K562 (cell line): ENCODE data around the gene CD38. TPM values are rescaled to one million over a fixed set of nuclear protein-coding genes. Genes with fewer than 3 reads are reported as not detected.

Experiments
- ATAC-seq: fragments of 200-7000 bp; cut with Tn5 transposase; 3 replicates; pipeline ENCODE4 v1.9.1; 2020; ENCODE audit warnings: moderate library complexity
- BruUV-seq: library from RNA; stranded (reverse); fragments of 400-500 nt; replicated peaks from 2 replicates; lab custom pipeline; 2021; lab: Mats Ljungman, UMichigan
- CTCF ChIA-PET: fragments of 300-600 bp; formaldehyde crosslinking; extraction: SDS; loops from one replicate; lab custom pipeline; 2021; ENCODE audit warnings: low intra/inter-chr PET ratio; lab: Yijun Ruan, JAX
- POLR2A ChIA-PET: fragments of 300-600, 350-650 bp; sonication (Branson Sonifier 250); formaldehyde crosslinking; extraction: SDS; loops from one replicate; lab custom pipeline; 2021; ENCODE audit warnings: antibody characterized with exemption, inconsistent platforms; lab: Yijun Ruan, JAX
- DNase-seq, 4 experiments: peaks; one replicate each; pipeline versions ENCODE4 v3.0.0 to v3.0.0-alpha.2; 2011 to 2018; ENCODE audit warnings: low spot score in 3 of 4, mixed read lengths in 3 of 4; ENCODE audit errors: extremely low read depth in 1 of 4
- FAIRE-seq: peaks from 2 replicates; lab custom pipeline; 2011; peaks lifted over from hg19 to GRCh38; lab: Jason Lieb, UNC
- H2AFZ ChIP-seq: 2 replicates; pipeline ENCODE4 v1.6.0; 2011; ENCODE audit warnings: low read depth, low read length, control low read depth, inconsistent platforms
- H3K27ac ChIP-seq: fragments of 200-600 bp; 3 replicates; pipeline ENCODE4 v1.8.0; 2011; ENCODE audit warnings: low read depth, mild to moderate bottlenecking, control low read depth, inconsistent platforms, low read length, moderate library complexity, mixed read lengths; ENCODE audit errors: extremely low read depth
- H3K27me3 ChIP-seq, 2 experiments: fragments of 300-600 bp in 1 of 2; 2 replicates in 1 of 2; 3 replicates in 1 of 2; pipeline versions ENCODE4 v1.6.0 to v1.8.0; 2011; ENCODE audit warnings: inconsistent platforms in 2 of 2, low read length in 2 of 2, mild to moderate bottlenecking in 1 of 2, mixed read lengths in 1 of 2, moderate library complexity in 1 of 2; ENCODE audit not compliant: control insufficient read depth in 2 of 2, insufficient read depth in 2 of 2
- H3K36me3 ChIP-seq: fragments of 300-600 bp; 3 replicates; pipeline ENCODE4 v1.8.0; 2011; ENCODE audit warnings: mild to moderate bottlenecking, low read length, inconsistent platforms; ENCODE audit not compliant: control insufficient read depth, insufficient read depth
- H3K4me1 ChIP-seq, 2 experiments: fragments of 200-600 bp in 1 of 2; replicated peaks in 1 of 2; 2 replicates in 1 of 2; 3 replicates in 1 of 2; pipeline versions ENCODE4 v1.5.1 to v1.8.0; 2011; ENCODE audit warnings: inconsistent platforms in 2 of 2, low read length in 2 of 2, mild to moderate bottlenecking in 1 of 2, mixed read lengths in 1 of 2, moderate library complexity in 1 of 2; ENCODE audit not compliant: control insufficient read depth in 2 of 2, insufficient read depth in 2 of 2
- H3K4me2 ChIP-seq: 2 replicates; pipeline ENCODE4 v1.6.1; 2011; ENCODE audit warnings: low read length, control low read depth, inconsistent platforms, mixed read lengths; ENCODE audit not compliant: insufficient read depth
- H3K4me3 ChIP-seq: fragments of 200-600 bp; sonication (generic), shearing (Covaris generic); 2 replicates; pipeline ENCODE4 v1.5.1; 2016; ENCODE audit warnings: control low read depth, inconsistent platforms
- H3K79me2 ChIP-seq: fragments of 200-600 bp; 3 replicates; pipeline ENCODE4 v1.8.0; 2011; ENCODE audit warnings: low read length, inconsistent platforms; ENCODE audit not compliant: control insufficient read depth, insufficient read depth
- H3K9ac ChIP-seq, 2 experiments: 2 replicates each; pipeline versions ENCODE4 v1.6.0 to v1.6.1; 2011; ENCODE audit warnings: low read depth in 2 of 2, low read length in 2 of 2, control low read depth in 1 of 2, inconsistent platforms in 1 of 2, mild to moderate bottlenecking in 1 of 2, mixed read lengths in 1 of 2; ENCODE audit not compliant: insufficient read depth in 1 of 2
- H3K9me1 ChIP-seq: one replicate; pipeline ENCODE4 v1.6.0; 2011; ENCODE audit warnings: inconsistent platforms, mild to moderate bottlenecking, low read length, moderate library complexity; ENCODE audit not compliant: control insufficient read depth, insufficient read depth
- H3K9me3 ChIP-seq: replicated peaks from 2 replicates; pipeline ENCODE4 v1.5.1; 2011; ENCODE audit warnings: low read depth, low read length, inconsistent platforms; ENCODE audit not compliant: control insufficient read depth, insufficient read depth
- H4K20me1 ChIP-seq: replicated peaks from 2 replicates; pipeline ENCODE4 v1.6.1; 2011; ENCODE audit warnings: low read length, inconsistent platforms, mixed read lengths; ENCODE audit not compliant: control insufficient read depth, insufficient read depth
- NR4A1 ChIP-seq, 2 experiments: fragments of 250-450 bp in 1 of 2; fragments of 450-650 bp in 1 of 2; sonication (Bioruptor Pico) in 1 of 2; IDR thresholded peaks; 2 replicates each; pipeline versions ENCODE4 v1.4.0 to v1.6.1; 2016 to 2020; ENCODE audit warnings: mild to moderate bottlenecking in 2 of 2, missing compliant biosample characterization in 1 of 2, missing genetic modification characterization in 1 of 2, moderate library complexity in 1 of 2
- SIN3A ChIP-seq, 2 experiments: fragments of 150-350 bp in 1 of 2; IDR thresholded peaks; 2 replicates each; pipeline ENCODE4 v1.6.1; 2011 to 2016; ENCODE audit warnings: borderline replicate concordance in 2 of 2, low read depth in 2 of 2, low read length in 2 of 2, mild to moderate bottlenecking in 2 of 2, moderate library complexity in 2 of 2; ENCODE audit not compliant: control insufficient read depth in 1 of 2
- TRIM25 ChIP-seq: fragments of 450-650 bp; IDR thresholded peaks from 2 replicates; pipeline ENCODE4 v1.7.0; 2016; ENCODE audit warnings: borderline replicate concordance
- ZNF311 ChIP-seq: fragments of 250-450 bp; sonication (Bioruptor Pico); IDR thresholded peaks from 2 replicates; pipeline ENCODE4 v1.4.0; 2020; ENCODE audit warnings: mild to moderate bottlenecking, moderate library complexity
- WGBS: fragments of 100-300 bp; shearing (Covaris generic); methylation state at CpG from one replicate; pipeline ENCODE4 v1.1.6; 2016; ENCODE audit warnings: low coverage, mixed read lengths; ENCODE audit not compliant: insufficient coverage; ENCODE audit errors: missing lambda C conversion rate; 5-methylcytosine and 5-hydroxymethylcytosine counted together
- in situ Hi-C: fragments of 300-500 bp; cut with MboI; formaldehyde crosslinking; loops from 4 replicates; pipeline ENCODE4 v1.15.0; 2018; ENCODE audit warnings: inconsistent platforms, mixed read lengths
- intact Hi-C: fragments of 100-400 bp; cut with micrococcal nuclease; formaldehyde crosslinking; loops from 2 replicates; pipeline ENCODE4 v1.14.2; 2022
- polyA plus RNA-seq, 8 experiments: library from polyadenylated mRNA; depleted of rRNA in 4 of 8; stranded (reverse) in 5 of 8; unstranded in 3 of 8; fragments of >200 nt; fragmentation: Nextera tagmentation in 2 of 8; fragmentation: Illumina TruSeq in 1 of 8; extraction: Ambion mirVana in 2 of 8; extraction: Trizol in 1 of 8; gene quantifications; 2 replicates each; pipeline versions ENCODE4 v1.2.1 to v1.2.3, GENCODE V29; 2011 to 2014; ENCODE audit warnings: inconsistent platforms in 1 of 8, missing spikeins in 1 of 8
- total RNA-seq, 7 experiments: library from RNA; depleted of rRNA in 6 of 7; stranded (reverse); fragments of >200 nt in 6 of 7; fragmentation: Illumina TruSeq in 2 of 7; extraction: Trizol in 2 of 7; gene quantifications; 2 replicates each; pipeline versions ENCODE4 v1.2.1 to v1.2.3, GENCODE V29; 2011 to 2021; ENCODE audit warnings: low replicate concordance in 1 of 7
- TF ChIP-seq, protein P1 (sequence below): sonication (generic); formaldehyde crosslinking; IDR thresholded peaks from 2 replicates; pipeline ENCODE4 v1.8.0; 2023; ENCODE audit warnings: mild to moderate bottlenecking, missing genetic modification reagents

The CD38 gene
- total and polyA plus RNA-seq, 9 of the 15 experiments (the other 6 are each of a cell fraction or from before 2014, with no cell fraction given) = 0.04 to 0.06 (median 0.04) TPM; not detected in 5

- H3K79me2 ChIP-seq = no peaks in the 10 kb centered on the region
- no peak overlapping the region for H3K27ac ChIP-seq
- H3K4me2 ChIP-seq = no peak overlapping the region
- no peak for DNase-seq
- POLR2A ChIA-PET = no interaction called here
- no peak for FAIRE-seq
- BruUV-seq = no TSS peak
- no peaks in the 10 kb centered on the region for H3K4me1 ChIP-seq
- H3K36me3 ChIP-seq = no peaks in the 10 kb centered on the region
- no peaks in the 10 kb centered on the region for H3K9me3 ChIP-seq
- H3K27me3 ChIP-seq = no peaks in the 10 kb centered on the region
- intact Hi-C loops = no loop called here
- H3K9me1 ChIP-seq = no peaks in the 10 kb centered on the region
- no peak overlapping the region for H3K9ac ChIP-seq
- WGBS = 0% methylated on average over 2 of the region's 2 CpGs
- no peak for ATAC-seq
- H4K20me1 ChIP-seq = no peaks in the 10 kb centered on the region
- in situ Hi-C loops = no loop called here
- no peak overlapping the region for H3K4me3 ChIP-seq
- H2AFZ ChIP-seq = no peak overlapping the region
- TF ChIP-seq, protein P1, sequence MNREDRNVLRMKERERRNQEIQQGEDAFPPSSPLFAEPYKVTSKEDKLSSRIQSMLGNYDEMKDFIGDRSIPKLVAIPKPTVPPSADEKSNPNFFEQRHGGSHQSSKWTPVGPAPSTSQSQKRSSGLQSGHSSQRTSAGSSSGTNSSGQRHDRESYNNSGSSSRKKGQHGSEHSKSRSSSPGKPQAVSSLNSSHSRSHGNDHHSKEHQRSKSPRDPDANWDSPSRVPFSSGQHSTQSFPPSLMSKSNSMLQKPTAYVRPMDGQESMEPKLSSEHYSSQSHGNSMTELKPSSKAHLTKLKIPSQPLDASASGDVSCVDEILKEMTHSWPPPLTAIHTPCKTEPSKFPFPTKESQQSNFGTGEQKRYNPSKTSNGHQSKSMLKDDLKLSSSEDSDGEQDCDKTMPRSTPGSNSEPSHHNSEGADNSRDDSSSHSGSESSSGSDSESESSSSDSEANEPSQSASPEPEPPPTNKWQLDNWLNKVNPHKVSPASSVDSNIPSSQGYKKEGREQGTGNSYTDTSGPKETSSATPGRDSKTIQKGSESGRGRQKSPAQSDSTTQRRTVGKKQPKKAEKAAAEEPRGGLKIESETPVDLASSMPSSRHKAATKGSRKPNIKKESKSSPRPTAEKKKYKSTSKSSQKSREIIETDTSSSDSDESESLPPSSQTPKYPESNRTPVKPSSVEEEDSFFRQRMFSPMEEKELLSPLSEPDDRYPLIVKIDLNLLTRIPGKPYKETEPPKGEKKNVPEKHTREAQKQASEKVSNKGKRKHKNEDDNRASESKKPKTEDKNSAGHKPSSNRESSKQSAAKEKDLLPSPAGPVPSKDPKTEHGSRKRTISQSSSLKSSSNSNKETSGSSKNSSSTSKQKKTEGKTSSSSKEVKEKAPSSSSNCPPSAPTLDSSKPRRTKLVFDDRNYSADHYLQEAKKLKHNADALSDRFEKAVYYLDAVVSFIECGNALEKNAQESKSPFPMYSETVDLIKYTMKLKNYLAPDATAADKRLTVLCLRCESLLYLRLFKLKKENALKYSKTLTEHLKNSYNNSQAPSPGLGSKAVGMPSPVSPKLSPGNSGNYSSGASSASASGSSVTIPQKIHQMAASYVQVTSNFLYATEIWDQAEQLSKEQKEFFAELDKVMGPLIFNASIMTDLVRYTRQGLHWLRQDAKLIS (CRISPR knock-in tag) = no peak
- TF ChIP-seq TRIM25 (no peak), NR4A1 (CRISPR knock-in tag; IDR thresholded peaks at IDR 0.05) (no peak), NR4A1 (tag; IDR thresholded peaks at IDR 0.05) (no peak), SIN3A (IDR thresholded peaks at IDR 0.05; ENCODE audit: borderline replicate concordance in 2 of 2, control insufficient read depth in 1 of 2, low read depth in 2 of 2, low read length in 2 of 2) (no peak), ZNF311 (CRISPR knock-in tag) (no peak)
- CTCF ChIA-PET = no interaction called here
These were observed 119.4 kb downstream of the CD38 start for GRCh38 chr4:15897577-15897976.
